ENCODE data around the gene HNRNPF. TPM values are rescaled to one million over a fixed set of nuclear protein-coding genes. Genes with fewer than 3 reads are reported as not detected.
"Not testable (repeated sequence)": the region's sequence is repeated elsewhere in the genome, so short reads cannot be mapped to it uniquely, and the experiment has no call there.

HNRNPF gene
- polyA plus RNA-seq, 1 experiment: 178 TPM

DNA sequence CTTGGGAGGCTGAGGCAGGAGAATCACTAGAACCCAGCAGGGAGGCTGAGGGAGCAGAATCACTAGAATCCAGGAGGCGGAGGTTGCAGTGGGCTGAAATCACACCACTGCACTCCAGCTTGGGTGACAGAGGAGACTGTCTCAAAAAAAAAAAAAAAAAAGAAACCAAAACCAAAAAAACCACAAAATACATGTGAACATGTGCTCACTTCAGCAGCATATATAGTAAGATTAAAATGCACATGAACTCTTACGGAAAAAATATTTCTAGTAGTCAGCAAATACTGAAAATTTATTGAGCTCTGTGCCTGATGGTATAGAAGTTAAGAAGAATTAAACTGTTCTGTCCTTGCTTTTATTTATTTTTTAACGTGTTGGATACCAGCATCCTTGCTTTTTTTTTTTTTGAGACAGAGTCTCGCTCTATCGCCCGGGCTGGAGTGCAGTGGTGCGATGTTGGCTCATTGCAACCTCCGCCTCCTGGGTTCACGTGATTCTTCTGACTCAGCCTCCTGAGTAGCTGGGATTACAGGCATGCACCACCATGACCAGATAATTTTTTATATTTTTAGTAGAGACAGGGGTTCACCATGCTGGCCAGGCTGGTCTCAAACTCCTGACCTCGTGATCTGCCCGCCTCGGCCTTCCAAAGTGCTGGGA is 18.3 kb upstream of the HNRNPF start:
- H3K27ac ChIP-seq (ENCODE audit: low read depth, low read length): no peak overlapping the region
- H3K4me3 ChIP-seq (ENCODE audit: low read depth, low read length): no peak overlapping the region
- ChIA-PET POLR2A (no interaction called here), CTCF (no interaction called here)
- no peak for DNase-seq (ENCODE audit: low read depth, low spot score)
- TF ChIP-seq, protein P1, sequence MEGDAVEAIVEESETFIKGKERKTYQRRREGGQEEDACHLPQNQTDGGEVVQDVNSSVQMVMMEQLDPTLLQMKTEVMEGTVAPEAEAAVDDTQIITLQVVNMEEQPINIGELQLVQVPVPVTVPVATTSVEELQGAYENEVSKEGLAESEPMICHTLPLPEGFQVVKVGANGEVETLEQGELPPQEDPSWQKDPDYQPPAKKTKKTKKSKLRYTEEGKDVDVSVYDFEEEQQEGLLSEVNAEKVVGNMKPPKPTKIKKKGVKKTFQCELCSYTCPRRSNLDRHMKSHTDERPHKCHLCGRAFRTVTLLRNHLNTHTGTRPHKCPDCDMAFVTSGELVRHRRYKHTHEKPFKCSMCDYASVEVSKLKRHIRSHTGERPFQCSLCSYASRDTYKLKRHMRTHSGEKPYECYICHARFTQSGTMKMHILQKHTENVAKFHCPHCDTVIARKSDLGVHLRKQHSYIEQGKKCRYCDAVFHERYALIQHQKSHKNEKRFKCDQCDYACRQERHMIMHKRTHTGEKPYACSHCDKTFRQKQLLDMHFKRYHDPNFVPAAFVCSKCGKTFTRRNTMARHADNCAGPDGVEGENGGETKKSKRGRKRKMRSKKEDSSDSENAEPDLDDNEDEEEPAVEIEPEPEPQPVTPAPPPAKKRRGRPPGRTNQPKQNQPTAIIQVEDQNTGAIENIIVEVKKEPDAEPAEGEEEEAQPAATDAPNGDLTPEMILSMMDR (IDR thresholded peaks at IDR 0.05; ENCODE audit: low read depth, low read length): no peak
- no peaks in the 10 kb centered on the region for H3K27me3 ChIP-seq (ENCODE audit: control insufficient read depth, insufficient read depth, low read length)
- H3K9me3 ChIP-seq (ENCODE audit: control insufficient read depth, insufficient read depth, low read length): no peaks in the 10 kb centered on the region

DNA sequence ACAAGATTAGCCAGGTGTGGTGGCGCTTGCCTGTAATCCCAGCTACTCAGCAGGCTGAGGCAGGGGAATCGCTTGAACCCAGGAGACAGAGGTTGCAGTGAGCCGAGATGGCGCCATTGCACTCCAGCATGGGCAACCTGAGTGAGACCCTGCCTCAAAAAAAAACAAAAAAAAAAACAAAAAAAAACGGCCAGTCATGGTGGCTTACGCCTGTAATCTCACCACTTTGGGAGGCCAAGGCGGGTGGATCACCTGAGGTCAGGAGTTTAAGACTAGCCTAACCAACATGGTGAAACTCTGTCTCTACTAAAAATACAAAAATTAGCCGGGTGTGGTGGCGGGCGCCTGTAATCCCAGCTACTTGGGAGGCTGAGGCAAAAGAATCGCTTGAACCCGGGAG is 17.5 kb upstream of the HNRNPF start:
- H3K27me3 ChIP-seq (ENCODE audit: control insufficient read depth, insufficient read depth, low read length); DNase-seq (ENCODE audit: low read depth, low spot score); H3K27ac ChIP-seq (ENCODE audit: low read depth, low read length); H3K9me3 ChIP-seq (ENCODE audit: control insufficient read depth, insufficient read depth, low read length); CTCF ChIA-PET; POLR2A ChIA-PET; H3K4me3 ChIP-seq (ENCODE audit: low read depth, low read length): not testable (repeated sequence)

DNA sequence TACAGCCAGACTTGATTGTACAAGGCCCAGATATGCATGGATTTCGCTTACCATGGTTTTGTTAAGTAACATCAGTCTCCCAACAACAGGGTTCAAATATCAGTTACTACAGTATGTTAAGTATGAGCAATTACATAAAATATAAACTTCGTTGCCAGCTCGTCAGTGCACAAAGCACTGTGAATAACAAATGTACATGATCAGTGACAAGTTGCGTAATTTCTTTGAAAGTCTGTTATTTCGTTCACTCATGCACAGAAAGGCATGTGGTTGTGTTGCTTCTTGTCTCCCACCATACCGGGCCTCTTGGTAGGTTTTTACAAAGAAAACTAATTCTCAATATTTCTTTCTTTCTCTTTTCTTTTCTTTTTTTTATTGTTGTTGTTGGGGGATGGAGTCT is 15.4 kb upstream of the HNRNPF start:
- H3K27me3 ChIP-seq (ENCODE audit: control insufficient read depth, insufficient read depth, low read length): no peaks in the 10 kb centered on the region
- H3K27ac ChIP-seq (ENCODE audit: low read depth, low read length): no peak overlapping the region
- no peak for DNase-seq (ENCODE audit: low read depth, low spot score)
- TF ChIP-seq, protein P1 (IDR thresholded peaks at IDR 0.05; ENCODE audit: low read depth, low read length): no peak
- ChIA-PET CTCF (no interaction called here), POLR2A (no interaction called here)
- no peak overlapping the region for H3K4me3 ChIP-seq (ENCODE audit: low read depth, low read length)
- H3K9me3 ChIP-seq (ENCODE audit: control insufficient read depth, insufficient read depth, low read length): peaks cover 4% of the 10 kb centered on the region; the same call in 1 of the 2 replicates

DNA sequence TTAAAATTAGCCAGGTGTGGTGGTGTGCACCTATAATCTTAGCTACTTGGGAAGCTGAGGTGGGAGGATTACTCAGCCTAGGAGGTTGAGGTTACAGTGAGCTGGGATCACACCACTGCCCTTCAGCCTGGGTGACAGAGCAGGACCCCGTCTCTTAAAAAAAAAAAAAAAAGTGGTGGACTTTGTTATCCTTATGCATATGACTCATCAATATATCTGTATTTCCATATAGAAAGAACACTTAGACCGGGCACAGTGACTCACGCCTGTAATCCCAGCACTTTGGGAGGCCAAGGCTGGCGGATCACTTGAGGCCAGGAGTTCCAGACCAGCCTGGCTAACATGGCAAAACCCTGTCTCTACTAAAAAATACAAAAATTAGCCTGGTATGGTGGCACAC is 13.0 kb upstream of the HNRNPF start:
- DNase-seq (ENCODE audit: low read depth, low spot score); H3K9me3 ChIP-seq (ENCODE audit: control insufficient read depth, insufficient read depth, low read length); CTCF ChIA-PET; H3K27ac ChIP-seq (ENCODE audit: low read depth, low read length); H3K4me3 ChIP-seq (ENCODE audit: low read depth, low read length); H3K27me3 ChIP-seq (ENCODE audit: control insufficient read depth, insufficient read depth, low read length): not testable (repeated sequence)
- POLR2A ChIA-PET: interaction anchor here (0.6 kb wide), 2 partner anchors 11 to 25 kb away, joined by 3 read pairs; no protein-coding TSS in a partner anchor

DNA sequence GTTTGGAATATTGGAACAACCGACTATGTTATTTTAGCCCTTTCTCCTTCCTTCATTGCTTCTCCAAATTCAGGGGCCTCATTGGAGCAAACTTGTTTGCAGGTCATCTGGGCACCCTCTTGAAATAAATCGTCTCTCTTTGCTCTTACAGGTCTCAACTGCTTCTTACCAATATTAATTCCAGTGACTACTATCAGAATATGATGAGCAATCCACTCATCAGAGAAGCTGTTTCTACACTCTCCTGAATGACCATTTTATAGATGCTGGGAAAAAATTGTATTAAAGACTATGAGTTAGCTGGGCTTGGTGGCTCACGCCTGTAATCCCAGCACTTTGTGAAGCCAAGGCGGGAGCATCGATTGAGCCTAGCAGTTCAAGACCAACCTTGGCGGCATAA is 12.5 kb upstream of the HNRNPF start:
- POLR2A ChIA-PET: interaction anchor here (0.6 kb wide), 2 partner anchors 11 to 25 kb away, joined by 3 read pairs; no protein-coding TSS in a partner anchor

DNA sequence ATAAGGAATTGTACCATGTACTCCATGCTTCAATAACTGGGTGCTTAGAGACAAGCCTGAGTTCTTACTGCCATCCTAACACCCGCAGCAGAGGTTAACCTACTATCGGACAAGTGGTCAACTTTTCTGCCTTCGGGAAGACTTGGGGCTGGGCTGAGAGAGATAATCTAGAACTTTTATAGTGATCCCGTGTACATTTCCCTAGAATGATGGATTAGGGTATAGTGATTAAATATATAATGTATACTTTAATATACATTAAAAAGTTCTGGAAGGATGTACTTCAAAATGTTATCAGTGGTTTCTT is 12.2 kb upstream of the HNRNPF start:
- Histone ChIP-seq H3K9me3 (ENCODE audit: control insufficient read depth, insufficient read depth, low read length) (peaks cover 4% of the 10 kb centered on the region; the same call in 1 of the 2 replicates), H3K27me3 (ENCODE audit: control insufficient read depth, insufficient read depth, low read length) (no peaks in the 10 kb centered on the region), H3K4me3 (ENCODE audit: low read depth, low read length) (peak overlapping the region; percentile 63), H3K27ac (ENCODE audit: low read depth, low read length) (peak overlapping the region; percentile 93)
- DNase-seq (ENCODE audit: low read depth, low spot score): no peak
- POLR2A ChIA-PET: interaction anchor here (0.7 to 1.7 kb wide), 3 partner anchors 11 to 14 kb away, joined by 3 to 7 read pairs (median 5); partner anchors contain the start of gene HNRNPF
- CTCF ChIA-PET: no interaction called here
- TF ChIP-seq, protein P1 (IDR thresholded peaks at IDR 0.05; ENCODE audit: low read depth, low read length): no peak

More for the DNA sequence above, 12.5 kb upstream of the HNRNPF start:
- Histone ChIP-seq H3K9me3 (ENCODE audit: control insufficient read depth, insufficient read depth, low read length) (peaks cover 4% of the 10 kb centered on the region; the same call in 1 of the 2 replicates), H3K27ac (ENCODE audit: low read depth, low read length) (no peak overlapping the region), H3K4me3 (ENCODE audit: low read depth, low read length) (no peak overlapping the region), H3K27me3 (ENCODE audit: control insufficient read depth, insufficient read depth, low read length) (no peaks in the 10 kb centered on the region)
- TF ChIP-seq, protein P1 (IDR thresholded peaks at IDR 0.05; ENCODE audit: low read depth, low read length): no peak
- DNase-seq (ENCODE audit: low read depth, low spot score): no peak
- CTCF ChIA-PET: no interaction called here
